HepG2 (cell line): ENCODE measurements around the gene MCM8. TPM values are rescaled to one million over a fixed set of nuclear protein-coding genes. Genes with fewer than 3 reads are reported as not detected.

ENCODE experiments used
- CEBPG ChIP-seq: IDR thresholded peaks from 2 replicates; pipeline ENCODE4 v1.6.1; 2016
- GLMP ChIP-seq: sonication (generic); formaldehyde crosslinking; IDR thresholded peaks from 2 replicates; pipeline ENCODE4 v1.9.0; 2021; ENCODE audit warnings: missing genetic modification reagents, mild to moderate bottlenecking, borderline replicate concordance
- KDM1A ChIP-seq: IDR thresholded peaks from 2 replicates; pipeline ENCODE4 v1.6.1; 2016; ENCODE audit warnings: missing compliant biosample characterization
- MEIS2 ChIP-seq: sonication (generic); formaldehyde crosslinking; IDR thresholded peaks from 2 replicates; pipeline ENCODE4 v1.9.0; 2021; ENCODE audit warnings: mild to moderate bottlenecking, missing genetic modification reagents
- MIER2 ChIP-seq: IDR thresholded peaks from 2 replicates; pipeline ENCODE4 v1.6.1; 2016; ENCODE audit warnings: missing biosample characterization, missing genetic modification reagents
- RAD21 ChIP-seq: fragments of 450-650 bp; formaldehyde crosslinking; IDR thresholded peaks from 2 replicates; pipeline ENCODE4 v1.5.0; 2020; ENCODE audit warnings: mild to moderate bottlenecking
- SKIL ChIP-seq: sonication (generic); formaldehyde crosslinking; IDR thresholded peaks from 2 replicates; pipeline ENCODE4 v1.8.0; 2022; ENCODE audit warnings: missing genetic modification reagents, mild to moderate bottlenecking, moderate library complexity, borderline replicate concordance
- TARDBP ChIP-seq: sonication (generic); formaldehyde crosslinking; IDR thresholded peaks from 2 replicates; pipeline ENCODE4 v1.8.0; 2022; ENCODE audit warnings: mild to moderate bottlenecking, missing genetic modification reagents
- ZBTB37 ChIP-seq: sonication (generic); formaldehyde crosslinking; IDR thresholded peaks from 2 replicates; pipeline ENCODE4 v1.4.0; 2020; ENCODE audit warnings: mild to moderate bottlenecking, missing genetic modification reagents
- ZNF704 ChIP-seq: sonication (generic); formaldehyde crosslinking; IDR thresholded peaks from 2 replicates; pipeline ENCODE4 v1.8.1; 2023; ENCODE audit warnings: mild to moderate bottlenecking, inconsistent platforms, moderate library complexity, missing genetic modification reagents, borderline replicate concordance
- polyA plus RNA-seq, 8 experiments: library from polyadenylated mRNA; depleted of rRNA in 3 of 8; stranded (reverse) in 7 of 8; unstranded in 1 of 8; fragments of >200 nt; fragmentation: Illumina TruSeq in 4 of 8; extraction: Trizol in 4 of 8; gene quantifications; 2 replicates each; pipeline versions ENCODE4 v1.2.1 to v1.2.3, GENCODE V29; 2011 to 2016; ENCODE audit warnings: low read depth in 4 of 8, missing spikeins in 1 of 8, mixed read lengths in 1 of 8; ENCODE audit not compliant: insufficient read depth in 1 of 8
- total RNA-seq, 5 experiments: library from RNA; depleted of rRNA; stranded (reverse); fragments of >200 nt; fragmentation: Illumina TruSeq; extraction: Trizol; gene quantifications; 2 replicates each; pipeline ENCODE4 v1.2.3, GENCODE V29; 2016; ENCODE audit warnings: low read depth in 1 of 5

MCM8 gene
- total and polyA plus RNA-seq, 2 of the 13 experiments (the other 11 are each of a cell fraction or from before 2014, with no cell fraction given): 11.5 to 59.3 TPM

GRCh38 chr20:5933802-5934436 is 16.5 kb upstream of the MCM8 start (continued):
- no peak for TF ChIP-seq ZBTB37 (CRISPR knock-in tag)
- TF ChIP-seq RAD21 (CRISPR knock-in tag): peak; percentile 64; the same call in 1 of the 2 replicates
- TF ChIP-seq CEBPG (CRISPR knock-in tag): no peak
- TF ChIP-seq MEIS2 (CRISPR knock-in tag): no peak
- TF ChIP-seq TARDBP (CRISPR knock-in tag): no peak
- 0 out of 2 replicates have a peak, but pooled peaks have one; percentile 32 for TF ChIP-seq SKIL (CRISPR knock-in tag)
- TF ChIP-seq MIER2 (CRISPR knock-in tag): peak; percentile 68; the same call in 1 of the 2 replicates
- no peak for TF ChIP-seq GLMP
- no peak for TF ChIP-seq KDM1A (CRISPR knock-in tag)
- TF ChIP-seq ZNF704: no peak
